Chondrocyte (in vitro differentiated cells): Measurements from ENCODE around the gene ASTN2. TPM values are rescaled to one million over a fixed set of nuclear protein-coding genes. Genes with fewer than 3 reads are reported as not detected.

Source experiments
- DNase-seq: peaks from one replicate; pipeline ENCODE4 v3.0.0; 2021; ENCODE audit warnings: mixed read lengths, low spot score
- H3K27ac Mint-ChIP-seq: one replicate; pipeline ENCODE4 v1.8.0; 2021; ENCODE audit warnings: mild to moderate bottlenecking, moderate library complexity, mixed read lengths; ENCODE audit not compliant: unreplicated experiment
- H3K27me3 Mint-ChIP-seq: 2 replicates; pipeline ENCODE4 v1.8.0; 2021; ENCODE audit warnings: low read depth, mixed read lengths
- H3K36me3 Mint-ChIP-seq: 2 replicates; pipeline ENCODE4 v1.8.0; 2021; ENCODE audit warnings: low read depth, mixed read lengths
- H3K4me1 Mint-ChIP-seq: 2 replicates; pipeline ENCODE4 v1.8.0; 2021; ENCODE audit warnings: low read depth, mild to moderate bottlenecking, mixed read lengths
- H3K4me3 Mint-ChIP-seq: one replicate; pipeline ENCODE4 v1.8.0; 2021; ENCODE audit warnings: mild to moderate bottlenecking, moderate library complexity, mixed read lengths; ENCODE audit not compliant: unreplicated experiment
- H3K9me3 Mint-ChIP-seq: 2 replicates; pipeline ENCODE4 v1.8.0; 2021; ENCODE audit warnings: low read depth, mixed read lengths
- total RNA-seq: library from RNA; stranded (reverse); gene quantifications from 3 replicates; pipeline ENCODE4 v1.2.1, GENCODE V29; 2021
- TF ChIP-seq, protein P1 (sequence below): fragments of 200-600 bp; sonication (generic); IDR thresholded peaks from 2 replicates; pipeline ENCODE4 v1.5.0; 2021; ENCODE audit warnings: antibody characterized with exemption, mild to moderate bottlenecking, moderate library complexity

The ASTN2 gene
- total RNA-seq, 1 donor from 2014 or later: 3.6 TPM

GRCh38 chr9:117458066-117458465 lies 43.2 kb upstream of the ASTN2 start:
- no peaks in the 10 kb centered on the region for H3K4me1 Mint-ChIP-seq
- no peak overlapping the region for H3K27ac Mint-ChIP-seq
- H3K27me3 Mint-ChIP-seq: no peaks in the 10 kb centered on the region
- TF ChIP-seq, protein P1, sequence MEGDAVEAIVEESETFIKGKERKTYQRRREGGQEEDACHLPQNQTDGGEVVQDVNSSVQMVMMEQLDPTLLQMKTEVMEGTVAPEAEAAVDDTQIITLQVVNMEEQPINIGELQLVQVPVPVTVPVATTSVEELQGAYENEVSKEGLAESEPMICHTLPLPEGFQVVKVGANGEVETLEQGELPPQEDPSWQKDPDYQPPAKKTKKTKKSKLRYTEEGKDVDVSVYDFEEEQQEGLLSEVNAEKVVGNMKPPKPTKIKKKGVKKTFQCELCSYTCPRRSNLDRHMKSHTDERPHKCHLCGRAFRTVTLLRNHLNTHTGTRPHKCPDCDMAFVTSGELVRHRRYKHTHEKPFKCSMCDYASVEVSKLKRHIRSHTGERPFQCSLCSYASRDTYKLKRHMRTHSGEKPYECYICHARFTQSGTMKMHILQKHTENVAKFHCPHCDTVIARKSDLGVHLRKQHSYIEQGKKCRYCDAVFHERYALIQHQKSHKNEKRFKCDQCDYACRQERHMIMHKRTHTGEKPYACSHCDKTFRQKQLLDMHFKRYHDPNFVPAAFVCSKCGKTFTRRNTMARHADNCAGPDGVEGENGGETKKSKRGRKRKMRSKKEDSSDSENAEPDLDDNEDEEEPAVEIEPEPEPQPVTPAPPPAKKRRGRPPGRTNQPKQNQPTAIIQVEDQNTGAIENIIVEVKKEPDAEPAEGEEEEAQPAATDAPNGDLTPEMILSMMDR: no peak
- H3K9me3 Mint-ChIP-seq: peaks cover 3% of the 10 kb centered on the region
- no peak overlapping the region for H3K4me3 Mint-ChIP-seq
- H3K36me3 Mint-ChIP-seq: no peaks in the 10 kb centered on the region
- DNase-seq: no peak

DNA sequence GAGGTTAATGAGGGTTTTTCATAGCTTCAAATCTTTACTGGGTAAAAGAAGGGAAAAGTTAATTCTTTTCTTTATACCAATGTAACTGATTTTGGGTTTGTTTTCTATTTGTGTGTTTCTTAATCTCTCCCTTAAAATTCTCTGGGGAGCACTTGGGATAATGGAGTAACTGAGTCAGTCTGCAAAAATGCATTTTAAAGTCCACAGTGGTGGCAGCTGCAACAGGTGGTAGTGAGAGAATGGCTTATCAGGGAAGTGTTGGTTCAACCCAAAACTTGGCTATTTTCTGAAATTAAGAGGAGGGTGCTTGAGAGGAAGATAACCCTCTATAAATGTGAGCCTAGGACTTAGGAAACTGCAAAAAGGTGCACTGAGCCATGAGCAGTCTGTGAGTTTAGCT lies 39.9 kb upstream of the ASTN2 start:
- Mint-ChIP-seq H3K4me3 (no peak overlapping the region), H3K27ac (no peak overlapping the region), H3K36me3 (no peaks in the 10 kb centered on the region), H3K4me1 (no peaks in the 10 kb centered on the region), H3K9me3 (peaks cover 3% of the 10 kb centered on the region), H3K27me3 (peaks cover 6% of the 10 kb centered on the region)
- TF ChIP-seq, protein P1: no peak
- DNase-seq: no peak

DNA sequence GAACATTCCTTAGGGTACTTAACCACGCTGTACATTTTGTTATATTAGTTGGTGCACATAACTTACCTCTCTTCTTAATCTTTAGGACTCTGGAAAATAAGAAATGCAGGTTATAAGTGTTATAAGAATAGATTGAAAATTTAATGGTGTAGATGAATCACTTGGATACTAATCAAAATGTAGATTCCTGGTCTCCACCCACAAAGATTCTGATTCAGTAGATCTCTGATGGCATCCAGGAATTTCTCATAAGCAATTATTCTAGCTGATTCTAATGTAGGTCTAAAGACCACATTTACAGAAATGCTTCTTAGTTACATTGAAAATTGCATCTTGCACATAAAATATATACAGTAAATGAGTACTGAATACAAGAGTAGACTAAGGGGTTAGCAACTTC lies 38.9 kb upstream of the ASTN2 start:
- Mint-ChIP-seq H3K36me3 (no peaks in the 10 kb centered on the region), H3K27me3 (peaks cover 6% of the 10 kb centered on the region), H3K27ac (no peak overlapping the region), H3K4me3 (no peak overlapping the region), H3K4me1 (no peaks in the 10 kb centered on the region), H3K9me3 (peaks cover 3% of the 10 kb centered on the region)
- no peak for DNase-seq
- TF ChIP-seq, protein P1: no peak

DNA sequence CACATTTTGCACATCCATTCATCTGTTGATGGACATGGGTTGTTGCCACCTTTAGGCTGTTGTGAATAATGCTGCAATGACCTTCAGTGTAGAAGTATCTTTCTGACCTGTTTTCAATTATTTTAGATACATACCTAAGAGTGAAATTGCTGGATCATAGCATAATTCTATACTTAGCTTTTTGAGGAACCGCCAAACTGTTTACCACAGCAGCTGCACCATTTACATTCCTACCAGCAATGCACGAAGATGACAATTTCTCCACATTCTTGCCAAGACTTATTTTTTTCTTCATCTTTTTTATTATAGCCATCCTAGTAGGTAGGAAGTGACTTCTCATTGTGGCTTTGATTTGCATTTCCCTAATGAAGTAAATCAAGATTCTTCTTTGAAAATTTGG lies 36.5 kb upstream of the ASTN2 start:
- TF ChIP-seq, protein P1: no peak
- Mint-ChIP-seq H3K4me3 (no peak overlapping the region), H3K27ac (no peak overlapping the region), H3K36me3 (no peaks in the 10 kb centered on the region), H3K4me1 (no peaks in the 10 kb centered on the region), H3K9me3 (peaks cover 3% of the 10 kb centered on the region), H3K27me3 (peaks cover 9% of the 10 kb centered on the region)
- no peak for DNase-seq

GRCh38 chr9:117448066-117448465 lies 33.2 kb upstream of the ASTN2 start:
- TF ChIP-seq, protein P1: peak; percentile 17
- H3K36me3 Mint-ChIP-seq: no peaks in the 10 kb centered on the region
- H3K4me3 Mint-ChIP-seq: no peak overlapping the region
- H3K27me3 Mint-ChIP-seq: peaks cover 10% of the 10 kb centered on the region
- H3K27ac Mint-ChIP-seq: no peak overlapping the region
- H3K4me1 Mint-ChIP-seq: no peaks in the 10 kb centered on the region
- no peaks in the 10 kb centered on the region for H3K9me3 Mint-ChIP-seq
- DNase-seq: no peak
